ENCODE measurements around the gene OBSCN. TPM values are rescaled to one million over a fixed set of nuclear protein-coding genes. Genes with fewer than 3 reads are reported as not detected.

OBSCN gene
- total and polyA plus RNA-seq, 2 of the 4 experiments (the other 2 are of a cell fraction): 4.1 to 9.5 TPM

- no peak overlapping the region for H4K91ac ChIP-seq (ENCODE audit: insufficient read depth, low read depth, low read length)
- H4K5ac ChIP-seq (ENCODE audit: low read depth, low read length): no peak overlapping the region
- no peaks in the 10 kb centered on the region for H3K79me1 ChIP-seq (ENCODE audit: low read depth in 1 of 2, low read length in 2 of 2)
- 0 out of 2 replicates have a peak, but pooled peaks cover 3% of the 10 kb centered on the region for H3K27me3 ChIP-seq (ENCODE audit: control insufficient read depth, insufficient read depth, low read length)
- no peak overlapping the region for H3K23ac ChIP-seq (ENCODE audit: low read depth, low read length)
- ATAC-seq (ENCODE audit: low read depth): no peak
- BruUV-seq (replicated peaks): no TSS peak
- intact Hi-C loops (cut with micrococcal nuclease) (no loop called here), dilution Hi-C loops (cut with HindIII; ENCODE audit: low sequenced_read_pairs, unreplicated experiment) (no loop called here), in situ Hi-C loops (cut with MboI; ENCODE audit: low sequenced_read_pairs) (no loop called here)
- H2BK5ac ChIP-seq (ENCODE audit: low read depth, low read length, poor library complexity, severe bottlenecking): no peak overlapping the region
- no peak overlapping the region for H2AK9ac ChIP-seq (replicated peaks; ENCODE audit: low read depth, low read length, poor library complexity)
- H3K36me3 ChIP-seq (ENCODE audit: control insufficient read depth, insufficient read depth, low read length): no peaks in the 10 kb centered on the region
- H3K27ac ChIP-seq (ENCODE audit: insufficient read depth, low read length): no peak overlapping the region
- WGBS, 2 experiments (ENCODE audit: extremely low coverage in 2 of 2, insufficient read length in 1 of 2): 60% methylated on average over 3 of the region's 24 CpGs; no CpG with 5 or more reads in 1 of the 2 experiments
- H3K9me3 ChIP-seq (ENCODE audit: control insufficient read depth, insufficient read depth, low read length): no peaks in the 10 kb centered on the region
- no peak overlapping the region for H3K14ac ChIP-seq (replicated peaks; ENCODE audit: low read depth, low read length)
- no peak overlapping the region for H3K4me3 ChIP-seq (ENCODE audit: insufficient read depth, low read depth, low read length)
- H2BK15ac ChIP-seq (ENCODE audit: low read depth, low read length): no peak overlapping the region
- H2BK120ac ChIP-seq (ENCODE audit: low read depth, low read length): no peak overlapping the region
- ChIA-PET POLR2A (ENCODE audit: unreplicated experiment) (no interaction called here), CTCF (no interaction called here)
- no peak for TF ChIP-seq NFE2L2 (IDR thresholded peaks at IDR 0.05; ENCODE audit: low read depth, low read length)
- no peak for TF ChIP-seq CEBPB (IDR thresholded peaks at IDR 0.05; ENCODE audit: low read depth, low read length)
- no peak for TF ChIP-seq FOS (IDR thresholded peaks at IDR 0.05; ENCODE audit: low read depth, low read length)
- no peak for TF ChIP-seq RCOR1 (IDR thresholded peaks at IDR 0.05; ENCODE audit: insufficient replicate concordance, low read length)
- TF ChIP-seq SMC3 (IDR thresholded peaks at IDR 0.05; ENCODE audit: low read depth, low read length): no peak
- no peak for TF ChIP-seq ELK1 (IDR thresholded peaks at IDR 0.05; ENCODE audit: borderline replicate concordance, low read depth, low read length)
- TF ChIP-seq CHD1 (IDR thresholded peaks at IDR 0.05; ENCODE audit: low read depth, low read length): no peak
- no peak for TF ChIP-seq USF2 (IDR thresholded peaks at IDR 0.05; ENCODE audit: low read depth, low read length)
- no peak overlapping the region for H2BK20ac ChIP-seq (ENCODE audit: low read depth, low read length)
- H2AK5ac ChIP-seq (ENCODE audit: low read depth, low read length): no peak overlapping the region
- no peak overlapping the region for H3K9ac ChIP-seq (ENCODE audit: low read depth, low read length)
- H3K4me2 ChIP-seq (ENCODE audit: low read depth, low read length): no peak overlapping the region
- DNase-seq: no peak
- H4K20me1 ChIP-seq (ENCODE audit: insufficient read depth, low read length): no peaks in the 10 kb centered on the region
- H3K56ac ChIP-seq (ENCODE audit: extremely low read depth, insufficient read depth, low read length): no peak overlapping the region
- H3K4me1 ChIP-seq (ENCODE audit: control insufficient read depth, insufficient read depth, low read length): no peaks in the 10 kb centered on the region; the same call in 1 of the 2 replicates
- no peak overlapping the region for H3K4ac ChIP-seq (ENCODE audit: low read depth, low read length)
- H2AFZ ChIP-seq (replicated peaks; ENCODE audit: low read length, poor library complexity): no peak overlapping the region
- no peak overlapping the region for H4K8ac ChIP-seq (ENCODE audit: low read depth in 2 of 2, low read length in 2 of 2)
- H3K9me1 ChIP-seq (ENCODE audit: insufficient read depth, low read length): no peaks in the 10 kb centered on the region
- no peak overlapping the region for H3K18ac ChIP-seq (ENCODE audit: low read depth, low read length)
Observed at GRCh38 chr1:228366866-228367741, 159.3 kb downstream of the OBSCN start.
